ENCODE measurements around the gene IGF1.
A peak's percentile ranks its signal among the peaks of the same experiment; 100 is the strongest.

DNA sequence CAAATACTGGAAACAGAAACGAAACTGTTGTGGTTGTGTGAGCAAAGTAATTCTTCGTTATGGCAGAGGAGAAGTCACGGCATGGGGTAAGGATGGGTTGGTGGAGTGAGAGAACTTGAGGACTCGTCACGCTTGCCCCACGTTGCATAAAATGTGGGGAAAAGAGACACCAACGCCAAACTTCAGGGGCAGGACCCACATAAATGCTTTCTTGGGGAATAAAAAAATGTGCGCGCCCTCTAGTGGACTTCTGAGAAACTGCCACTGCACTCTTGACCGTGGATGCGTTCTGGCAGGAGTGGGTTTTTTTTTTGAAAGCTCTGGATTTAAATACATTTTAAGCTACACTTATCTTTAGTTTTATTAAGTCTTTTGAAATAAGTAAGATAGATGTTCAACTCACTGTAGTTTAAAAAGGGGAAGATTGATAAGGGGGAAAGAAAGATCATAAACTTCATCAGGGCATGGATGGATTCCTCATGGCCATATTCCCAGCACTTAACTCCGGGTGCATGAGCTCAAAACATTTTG, 4.1 kb upstream of the IGF1 start:
- TF ChIP-seq CTCF (tag by site-specific recombination; IDR thresholded peaks at IDR 0.05) (peak; percentile 48; the same call in 1 of the 2 replicates), REST (tag by site-specific recombination; IDR thresholded peaks at IDR 0.05) (no peak), ZNF138 (tag by site-specific recombination; IDR thresholded peaks at IDR 0.05; ENCODE audit: borderline replicate concordance) (no peak), ZNF24 (tag by site-specific recombination; IDR thresholded peaks at IDR 0.05) (no peak), KLF8 (tag by site-specific recombination; IDR thresholded peaks at IDR 0.05) (no peak), ZNF785 (tag by site-specific recombination; IDR thresholded peaks at IDR 0.05) (no peak), ZNF544 (tag by site-specific recombination; IDR thresholded peaks at IDR 0.05) (no peak), ZNF174 (tag by site-specific recombination; IDR thresholded peaks at IDR 0.05) (no peak), ZBTB21 (tag by site-specific recombination; IDR thresholded peaks at IDR 0.05) (no peak), ZNF274 (IDR thresholded peaks at IDR 0.05; ENCODE audit: low read length) (no peak), ZNF274 (tag by site-specific recombination; IDR thresholded peaks at IDR 0.05; ENCODE audit: borderline replicate concordance) (no peak), ZNF157 (tag by site-specific recombination; IDR thresholded peaks at IDR 0.05) (no peak)

Data from HEK293 (cell line).